HepG2 (cell line): ENCODE measurements around the gene RNMT. TPM values are rescaled to one million over a fixed set of nuclear protein-coding genes. Genes with fewer than 3 reads are reported as not detected.

Experiments
- ATF2 ChIP-seq: sonication (generic); formaldehyde crosslinking; IDR thresholded peaks from 2 replicates; pipeline ENCODE4 v1.4.0; 2020; ENCODE audit warnings: missing genetic modification reagents
- HMG20B ChIP-seq: conservative IDR thresholded peaks from 2 replicates; pipeline ENCODE4 v1.6.1; 2016; ENCODE audit warnings: missing genetic modification reagents, missing compliant biosample characterization
- HOXA7 ChIP-seq: sonication (generic); formaldehyde crosslinking; IDR thresholded peaks from 2 replicates; pipeline ENCODE4 v1.8.1; 2022; ENCODE audit warnings: mild to moderate bottlenecking, missing genetic modification reagents, moderate library complexity
- LCORL ChIP-seq, 2 experiments: fragments of 450-650 bp in 1 of 2; sonication (generic) in 1 of 2; formaldehyde crosslinking in 1 of 2; IDR thresholded peaks; 2 replicates each; pipeline versions ENCODE4 v1.5.0 to v1.6.1; 2017 to 2020; ENCODE audit warnings: antibody characterized with exemption in 1 of 2, missing genetic modification reagents in 1 of 2
- MYC ChIP-seq: sonication (generic); formaldehyde crosslinking; IDR thresholded peaks from 2 replicates; pipeline ENCODE4 v1.9.0; 2021; ENCODE audit warnings: missing genetic modification reagents, borderline replicate concordance
- NFYC ChIP-seq: IDR thresholded peaks from 2 replicates; pipeline ENCODE4 v1.6.1; 2016; ENCODE audit warnings: missing genetic modification reagents, missing compliant biosample characterization
- ZNF431 ChIP-seq: sonication (generic); formaldehyde crosslinking; IDR thresholded peaks from 2 replicates; pipeline ENCODE4 v1.9.0; 2022; ENCODE audit warnings: missing genetic modification reagents, low read depth, mild to moderate bottlenecking, borderline replicate concordance
- ZSCAN29 ChIP-seq: sonication (generic); formaldehyde crosslinking; conservative IDR thresholded peaks from 2 replicates; pipeline ENCODE4 v1.4.0; 2020; ENCODE audit warnings: mild to moderate bottlenecking, missing genetic modification reagents
- polyA plus RNA-seq, 8 experiments: library from polyadenylated mRNA; depleted of rRNA in 3 of 8; stranded (reverse) in 7 of 8; unstranded in 1 of 8; fragments of >200 nt; fragmentation: Illumina TruSeq in 4 of 8; extraction: Trizol in 4 of 8; gene quantifications; 2 replicates each; pipeline versions ENCODE4 v1.2.1 to v1.2.3, GENCODE V29; 2011 to 2016; ENCODE audit warnings: low read depth in 4 of 8, missing spikeins in 1 of 8, mixed read lengths in 1 of 8; ENCODE audit not compliant: insufficient read depth in 1 of 8
- total RNA-seq, 5 experiments: library from RNA; depleted of rRNA; stranded (reverse); fragments of >200 nt; fragmentation: Illumina TruSeq; extraction: Trizol; gene quantifications; 2 replicates each; pipeline ENCODE4 v1.2.3, GENCODE V29; 2016; ENCODE audit warnings: low read depth in 1 of 5
- TF ChIP-seq, protein P1 (sequence below): sonication (generic); formaldehyde crosslinking; IDR thresholded peaks from 2 replicates; pipeline ENCODE4 v1.5.0; 2020; ENCODE audit warnings: mild to moderate bottlenecking, missing genetic modification reagents
- TF ChIP-seq, protein P2 (sequence below): sonication (generic); formaldehyde crosslinking; IDR thresholded peaks from 2 replicates; pipeline ENCODE4 v1.4.0; 2020; ENCODE audit warnings: low read depth, mild to moderate bottlenecking, missing genetic modification reagents
- TF ChIP-seq, protein P3 (sequence below): IDR thresholded peaks from 2 replicates; pipeline ENCODE4 v1.6.1; 2018; ENCODE audit warnings: missing genetic modification reagents, mild to moderate bottlenecking, missing compliant biosample characterization
- TF ChIP-seq, protein P4 (sequence below): sonication (generic); formaldehyde crosslinking; IDR thresholded peaks from 2 replicates; pipeline ENCODE4 v1.4.0; 2020; ENCODE audit warnings: missing genetic modification reagents

Gene RNMT
- total and polyA plus RNA-seq, 2 of the 13 experiments (the other 11 are each of a cell fraction or from before 2014, with no cell fraction given): 22.9 to 24.4 TPM

- TF ChIP-seq HOXA7: peak; percentile 38; the same call in 1 of the 2 replicates
- TF ChIP-seq, protein P1, sequence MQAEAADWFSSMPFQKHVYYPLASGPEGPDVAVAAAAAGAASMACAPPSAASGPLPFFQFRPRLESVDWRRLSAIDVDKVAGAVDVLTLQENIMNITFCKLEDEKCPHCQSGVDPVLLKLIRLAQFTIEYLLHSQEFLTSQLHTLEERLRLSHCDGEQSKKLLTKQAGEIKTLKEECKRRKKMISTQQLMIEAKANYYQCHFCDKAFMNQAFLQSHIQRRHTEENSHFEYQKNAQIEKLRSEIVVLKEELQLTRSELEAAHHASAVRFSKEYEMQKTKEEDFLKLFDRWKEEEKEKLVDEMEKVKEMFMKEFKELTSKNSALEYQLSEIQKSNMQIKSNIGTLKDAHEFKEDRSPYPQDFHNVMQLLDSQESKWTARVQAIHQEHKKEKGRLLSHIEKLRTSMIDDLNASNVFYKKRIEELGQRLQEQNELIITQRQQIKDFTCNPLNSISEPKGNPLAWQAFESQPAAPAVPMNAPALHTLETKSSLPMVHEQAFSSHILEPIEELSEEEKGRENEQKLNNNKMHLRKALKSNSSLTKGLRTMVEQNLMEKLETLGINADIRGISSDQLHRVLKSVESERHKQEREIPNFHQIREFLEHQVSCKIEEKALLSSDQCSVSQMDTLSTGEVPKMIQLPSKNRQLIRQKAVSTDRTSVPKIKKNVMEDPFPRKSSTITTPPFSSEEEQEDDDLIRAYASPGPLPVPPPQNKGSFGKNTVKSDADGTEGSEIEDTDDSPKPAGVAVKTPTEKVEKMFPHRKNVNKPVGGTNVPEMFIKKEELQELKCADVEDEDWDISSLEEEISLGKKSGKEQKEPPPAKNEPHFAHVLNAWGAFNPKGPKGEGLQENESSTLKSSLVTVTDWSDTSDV: no peak; the same call in 1 of the 2 replicates
- TF ChIP-seq, protein P2, sequence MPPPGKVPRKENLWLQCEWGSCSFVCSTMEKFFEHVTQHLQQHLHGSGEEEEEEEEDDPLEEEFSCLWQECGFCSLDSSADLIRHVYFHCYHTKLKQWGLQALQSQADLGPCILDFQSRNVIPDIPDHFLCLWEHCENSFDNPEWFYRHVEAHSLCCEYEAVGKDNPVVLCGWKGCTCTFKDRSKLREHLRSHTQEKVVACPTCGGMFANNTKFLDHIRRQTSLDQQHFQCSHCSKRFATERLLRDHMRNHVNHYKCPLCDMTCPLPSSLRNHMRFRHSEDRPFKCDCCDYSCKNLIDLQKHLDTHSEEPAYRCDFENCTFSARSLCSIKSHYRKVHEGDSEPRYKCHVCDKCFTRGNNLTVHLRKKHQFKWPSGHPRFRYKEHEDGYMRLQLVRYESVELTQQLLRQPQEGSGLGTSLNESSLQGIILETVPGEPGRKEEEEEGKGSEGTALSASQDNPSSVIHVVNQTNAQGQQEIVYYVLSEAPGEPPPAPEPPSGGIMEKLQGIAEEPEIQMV (CRISPR knock-in tag): 0 out of 2 replicates have a peak, but pooled peaks have one; percentile 26
- TF ChIP-seq, protein P3, sequence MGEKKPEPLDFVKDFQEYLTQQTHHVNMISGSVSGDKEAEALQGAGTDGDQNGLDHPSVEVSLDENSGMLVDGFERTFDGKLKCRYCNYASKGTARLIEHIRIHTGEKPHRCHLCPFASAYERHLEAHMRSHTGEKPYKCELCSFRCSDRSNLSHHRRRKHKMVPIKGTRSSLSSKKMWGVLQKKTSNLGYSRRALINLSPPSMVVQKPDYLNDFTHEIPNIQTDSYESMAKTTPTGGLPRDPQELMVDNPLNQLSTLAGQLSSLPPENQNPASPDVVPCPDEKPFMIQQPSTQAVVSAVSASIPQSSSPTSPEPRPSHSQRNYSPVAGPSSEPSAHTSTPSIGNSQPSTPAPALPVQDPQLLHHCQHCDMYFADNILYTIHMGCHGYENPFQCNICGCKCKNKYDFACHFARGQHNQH: peak; percentile 78
- TF ChIP-seq HMG20B (CRISPR knock-in tag): no peak
- TF ChIP-seq ATF2: peak; percentile 96
- TF ChIP-seq MYC (CRISPR knock-in tag): peak; percentile 100
- TF ChIP-seq, protein P4, sequence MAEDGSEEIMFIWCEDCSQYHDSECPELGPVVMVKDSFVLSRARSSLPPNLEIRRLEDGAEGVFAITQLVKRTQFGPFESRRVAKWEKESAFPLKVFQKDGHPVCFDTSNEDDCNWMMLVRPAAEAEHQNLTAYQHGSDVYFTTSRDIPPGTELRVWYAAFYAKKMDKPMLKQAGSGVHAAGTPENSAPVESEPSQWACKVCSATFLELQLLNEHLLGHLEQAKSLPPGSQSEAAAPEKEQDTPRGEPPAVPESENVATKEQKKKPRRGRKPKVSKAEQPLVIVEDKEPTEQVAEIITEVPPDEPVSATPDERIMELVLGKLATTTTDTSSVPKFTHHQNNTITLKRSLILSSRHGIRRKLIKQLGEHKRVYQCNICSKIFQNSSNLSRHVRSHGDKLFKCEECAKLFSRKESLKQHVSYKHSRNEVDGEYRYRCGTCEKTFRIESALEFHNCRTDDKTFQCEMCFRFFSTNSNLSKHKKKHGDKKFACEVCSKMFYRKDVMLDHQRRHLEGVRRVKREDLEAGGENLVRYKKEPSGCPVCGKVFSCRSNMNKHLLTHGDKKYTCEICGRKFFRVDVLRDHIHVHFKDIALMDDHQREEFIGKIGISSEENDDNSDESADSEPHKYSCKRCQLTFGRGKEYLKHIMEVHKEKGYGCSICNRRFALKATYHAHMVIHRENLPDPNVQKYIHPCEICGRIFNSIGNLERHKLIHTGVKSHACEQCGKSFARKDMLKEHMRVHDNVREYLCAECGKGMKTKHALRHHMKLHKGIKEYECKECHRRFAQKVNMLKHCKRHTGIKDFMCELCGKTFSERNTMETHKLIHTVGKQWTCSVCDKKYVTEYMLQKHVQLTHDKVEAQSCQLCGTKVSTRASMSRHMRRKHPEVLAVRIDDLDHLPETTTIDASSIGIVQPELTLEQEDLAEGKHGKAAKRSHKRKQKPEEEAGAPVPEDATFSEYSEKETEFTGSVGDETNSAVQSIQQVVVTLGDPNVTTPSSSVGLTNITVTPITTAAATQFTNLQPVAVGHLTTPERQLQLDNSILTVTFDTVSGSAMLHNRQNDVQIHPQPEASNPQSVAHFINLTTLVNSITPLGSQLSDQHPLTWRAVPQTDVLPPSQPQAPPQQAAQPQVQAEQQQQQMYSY (CRISPR knock-in tag): peak; percentile 55; the same call in 1 of the 2 replicates
- TF ChIP-seq LCORL (IDR thresholded peaks at IDR 0.05): no peak
- TF ChIP-seq LCORL (CRISPR knock-in tag; IDR thresholded peaks at IDR 0.05): peak; percentile 54
- TF ChIP-seq NFYC (CRISPR knock-in tag): peak; percentile 57; the same call in 1 of the 2 replicates
- TF ChIP-seq ZSCAN29 (CRISPR knock-in tag): no peak
- peak; percentile 62 for TF ChIP-seq ZNF431 (CRISPR knock-in tag)
Measured at GRCh38 chr18:13726232-13726971, at the start of gene RNMT, which contains the start of gene FAM210A (continued).
